OCI-LY1 (cell line): ENCODE measurements around the gene GGA2.

Experiments used
- H2AFZ ChIP-seq: fragments of 200-600 bp; sonication (generic), shearing (Covaris generic); 2 replicates; pipeline ENCODE4 v1.6.0; 2014; ENCODE audit warnings: antibody characterized with exemption, mild to moderate bottlenecking, low read length
- H3F3A ChIP-seq: fragments of 200-600 bp; sonication (generic), shearing (Covaris generic); 2 replicates; pipeline ENCODE4 v1.6.0; 2014; ENCODE audit warnings: mild to moderate bottlenecking, antibody characterized with exemption, low read length, moderate library complexity; ENCODE audit not compliant: insufficient read depth
- H3K27ac ChIP-seq: fragments of 200-600 bp; sonication (generic); 2 replicates; pipeline ENCODE4 v1.5.1; 2014; ENCODE audit warnings: low read length, mixed run types, mild to moderate bottlenecking, low read depth; ENCODE audit not compliant: poor library complexity, severe bottlenecking
- H3K27me3 ChIP-seq: fragments of 200-600 bp; sonication (generic); 2 replicates; pipeline ENCODE4 v1.6.0; 2014; ENCODE audit warnings: antibody characterized with exemption, mild to moderate bottlenecking, low read length, moderate library complexity; ENCODE audit not compliant: insufficient read depth
- H3K36me3 ChIP-seq: fragments of 200-600 bp; sonication (generic); 2 replicates; pipeline ENCODE4 v1.6.1; 2014; ENCODE audit warnings: mild to moderate bottlenecking, antibody characterized with exemption, low read length, moderate library complexity, mixed read lengths; ENCODE audit not compliant: insufficient read depth
- H3K4me1 ChIP-seq: fragments of 200-600 bp; sonication (generic); 2 replicates; pipeline ENCODE4 v1.5.1; 2014; ENCODE audit warnings: mild to moderate bottlenecking, low read length, moderate library complexity; ENCODE audit not compliant: insufficient read depth, severe bottlenecking
- H3K4me2 ChIP-seq: fragments of 200-600 bp; sonication (generic), shearing (Covaris generic); 2 replicates; pipeline ENCODE4 v1.6.1; 2014; ENCODE audit warnings: low read length
- H3K4me3 ChIP-seq: fragments of 200-600 bp; sonication (generic); 2 replicates; pipeline ENCODE4 v1.5.1; 2014; ENCODE audit warnings: low read length, low read depth, mild to moderate bottlenecking, mixed read lengths; ENCODE audit not compliant: poor library complexity, severe bottlenecking
- H3K79me2 ChIP-seq: fragments of 200-600 bp; shearing (Covaris generic); 2 replicates; pipeline ENCODE4 v1.6.1; 2016; ENCODE audit warnings: mixed run types, low read length, mixed read lengths; ENCODE audit not compliant: insufficient read depth
- H3K9ac ChIP-seq: fragments of 200-600 bp; sonication (generic), shearing (Covaris generic); 2 replicates; pipeline ENCODE4 v1.6.1; 2014; ENCODE audit warnings: mild to moderate bottlenecking, low read length, mixed read lengths
- H3K9me2 ChIP-seq: fragments of 200-600 bp; sonication (generic), shearing (Covaris generic); 2 replicates; pipeline ENCODE4 v1.6.1; 2014; ENCODE audit warnings: low read depth, mild to moderate bottlenecking, low read length, mixed read lengths
- H3K9me3 ChIP-seq: fragments of 200-600 bp; shearing (Covaris generic); 2 replicates; pipeline ENCODE4 v1.6.1; 2014; ENCODE audit warnings: low read length, mixed read lengths
- H4K20me1 ChIP-seq: fragments of 200-600 bp; sonication (generic), shearing (Covaris generic); 2 replicates; pipeline ENCODE4 v1.6.0; 2016; ENCODE audit warnings: mild to moderate bottlenecking, low read length; ENCODE audit not compliant: insufficient read depth
- CTCF ChIP-seq: fragments of 200-600 bp; sonication (generic), shearing (Covaris generic); IDR thresholded peaks from 2 replicates; pipeline ENCODE4 v1.5.1; 2017; ENCODE audit warnings: mild to moderate bottlenecking, antibody characterized with exemption, low read length, moderate library complexity, mixed read lengths
- EZH2 ChIP-seq: fragments of 200-600 bp; sonication (generic), shearing (Covaris generic); IDR thresholded peaks from 2 replicates; pipeline ENCODE4 v1.8.0; 2017; ENCODE audit warnings: borderline replicate concordance, mixed run types, mild to moderate bottlenecking, antibody characterized with exemption, low read length, moderate library complexity, mixed read lengths

Gene GGA2

GRCh38 chr16:23516366-23517137 is 6.3 kb upstream of the GGA2 start:
- peaks cover 8% of the 10 kb centered on the region; the same call in 1 of the 2 replicates for H3F3A ChIP-seq
- H3K9me2 ChIP-seq: no peaks in the 10 kb centered on the region
- no peaks in the 10 kb centered on the region for H3K9me3 ChIP-seq
- H3K4me3 ChIP-seq: no peak overlapping the region
- no peaks in the 10 kb centered on the region for H3K27me3 ChIP-seq
- H3K79me2 ChIP-seq: no peaks in the 10 kb centered on the region
- no peak overlapping the region for H2AFZ ChIP-seq
- peak overlapping the region; percentile 95 for H3K27ac ChIP-seq
- H4K20me1 ChIP-seq: no peaks in the 10 kb centered on the region
- H3K36me3 ChIP-seq: peaks cover 19% of the 10 kb centered on the region
- TF ChIP-seq CTCF: no peak
- no peak for TF ChIP-seq EZH2
- peaks cover 59% of the 10 kb centered on the region for H3K4me1 ChIP-seq
- no peak overlapping the region for H3K4me2 ChIP-seq
- H3K9ac ChIP-seq: peak overlapping the region; percentile 17; the same call in 1 of the 2 replicates

GRCh38 chr16:23515881-23516280 is 5.6 kb upstream of the GGA2 start:
- no peak overlapping the region for H2AFZ ChIP-seq
- H3K4me2 ChIP-seq: no peak overlapping the region
- H3K36me3 ChIP-seq: peaks cover 16% of the 10 kb centered on the region; the same call in 1 of the 2 replicates
- peak overlapping the region; percentile 95 for H3K27ac ChIP-seq
- H3K4me1 ChIP-seq: peaks cover 60% of the 10 kb centered on the region
- H3K9ac ChIP-seq: no peak overlapping the region
- TF ChIP-seq CTCF: no peak
- no peak for TF ChIP-seq EZH2
- H3F3A ChIP-seq: peaks cover 9% of the 10 kb centered on the region; the same call in 1 of the 2 replicates
- no peaks in the 10 kb centered on the region for H3K79me2 ChIP-seq
- no peaks in the 10 kb centered on the region for H3K27me3 ChIP-seq
- H3K9me3 ChIP-seq: no peaks in the 10 kb centered on the region
- no peak overlapping the region for H3K4me3 ChIP-seq
- no peaks in the 10 kb centered on the region for H4K20me1 ChIP-seq
- no peaks in the 10 kb centered on the region for H3K9me2 ChIP-seq

GRCh38 chr16:23514381-23515152 is 4.3 kb upstream of the GGA2 start:
- Histone ChIP-seq H2AFZ (no peak overlapping the region), H3K4me2 (no peak overlapping the region), H3K4me3 (no peak overlapping the region), H3K4me1 (peaks cover 52% of the 10 kb centered on the region), H3K9me3 (no peaks in the 10 kb centered on the region), H3K9ac (no peak overlapping the region), H3K9me2 (no peaks in the 10 kb centered on the region), H3K79me2 (peaks cover 3% of the 10 kb centered on the region), H3K27ac (no peak overlapping the region), H3F3A (peaks cover 9% of the 10 kb centered on the region; the same call in 1 of the 2 replicates), H4K20me1 (no peaks in the 10 kb centered on the region), H3K27me3 (no peaks in the 10 kb centered on the region), H3K36me3 (peaks cover 5% of the 10 kb centered on the region; the same call in 1 of the 2 replicates)
- TF ChIP-seq EZH2 (no peak), CTCF (no peak)
